AG10803 (cell line): ENCODE data around the gene DYNAP.

Source experiments
- DNase-seq: peaks from one replicate; pipeline ENCODE4 v3.0.0; 2010; ENCODE audit warnings: low read depth
- H3K4me3 ChIP-seq: 2 replicates; pipeline ENCODE4 v1.5.1; 2011; ENCODE audit warnings: mild to moderate bottlenecking, low read length, control low read depth
- CTCF ChIP-seq: conservative IDR thresholded peaks from 2 replicates; pipeline ENCODE4 v1.5.1; 2011; ENCODE audit warnings: mild to moderate bottlenecking, low read length, control low read depth, inconsistent platforms

The DYNAP gene

GRCh38 chr18:54561706-54562267, 29.3 kb upstream of the DYNAP start:
- TF ChIP-seq CTCF: no peak
- no peak for DNase-seq
- H3K4me3 ChIP-seq: no peak overlapping the region

- DNase-seq: no peak
- no peak for TF ChIP-seq CTCF
- H3K4me3 ChIP-seq: no peak overlapping the region
Measured at GRCh38 chr18:54580202-54580729, 10.8 kb upstream of the DYNAP start.

GRCh38 chr18:54584065-54584464, 7.0 kb upstream of the DYNAP start:
- no peak for TF ChIP-seq CTCF
- no peak for DNase-seq
- H3K4me3 ChIP-seq: no peak overlapping the region

GRCh38 chr18:54585743-54586142, 5.3 kb upstream of the DYNAP start:
- no peak overlapping the region for H3K4me3 ChIP-seq
- DNase-seq: no peak
- TF ChIP-seq CTCF: no peak

- no peak for TF ChIP-seq CTCF
- H3K4me3 ChIP-seq: no peak overlapping the region
- DNase-seq: no peak
Measured at GRCh38 chr18:54604211-54604610, 13.2 kb downstream of the DYNAP start.

- no peak for DNase-seq
Measured at GRCh38 chr18:54606835-54607212, 15.8 kb downstream of the DYNAP start.

More at GRCh38 chr18:54606835-54607212, 15.8 kb downstream of the DYNAP start:
- no peak for TF ChIP-seq CTCF
- no peak overlapping the region for H3K4me3 ChIP-seq
